Measurements from ENCODE around the gene ST8SIA6.
"Not testable (repeated sequence)": the region's sequence is repeated elsewhere in the genome, so short reads cannot be mapped to it uniquely, and the experiment has no call there.

Gene ST8SIA6

GRCh38 chr10:17340144-17340829 lies 114.1 kb downstream of the ST8SIA6 start:
- no peak for DNase-seq

- DNase-seq: no peak
Observed at GRCh38 chr10:17335065-17335464, 119.3 kb downstream of the ST8SIA6 start.

GRCh38 chr10:17330501-17330900 lies 123.9 kb downstream of the ST8SIA6 start:
- DNase-seq: no peak

- no peak for DNase-seq
Observed at GRCh38 chr10:17326377-17326776, 128.0 kb downstream of the ST8SIA6 start.

GRCh38 chr10:17321957-17322356 lies 132.4 kb downstream of the ST8SIA6 start:
- DNase-seq: not testable (repeated sequence)

GRCh38 chr10:17316488-17317170 lies 137.8 kb downstream of the ST8SIA6 start:
- no peak for DNase-seq

GRCh38 chr10:17309435-17309834 lies 145.0 kb downstream of the ST8SIA6 start:
- no peak for DNase-seq

- DNase-seq: no peak
Observed at GRCh38 chr10:17307123-17307522, 147.3 kb downstream of the ST8SIA6 start.

- DNase-seq: no peak
Observed at GRCh38 chr10:17292375-17292774, 162.0 kb downstream of the ST8SIA6 start.

GRCh38 chr10:17290226-17290625 lies 164.2 kb downstream of the ST8SIA6 start:
- DNase-seq: no peak

- DNase-seq: no peak
Observed at GRCh38 chr10:17289763-17290162, 164.6 kb downstream of the ST8SIA6 start.

GRCh38 chr10:17286562-17287550 lies 167.5 kb downstream of the ST8SIA6 start:
- DNase-seq: no peak

- no peak for DNase-seq
Observed at GRCh38 chr10:17282311-17282710, 172.1 kb downstream of the ST8SIA6 start.

- no peak for DNase-seq
Observed at GRCh38 chr10:17278607-17279240, 175.7 kb downstream of the ST8SIA6 start.

GRCh38 chr10:17276756-17277424 lies 177.5 kb downstream of the ST8SIA6 start:
- no peak for DNase-seq

- no peak for DNase-seq
Observed at GRCh38 chr10:17273403-17273802, 181.0 kb downstream of the ST8SIA6 start.

- DNase-seq: no peak
Observed at GRCh38 chr10:17272648-17273047, 181.7 kb downstream of the ST8SIA6 start.

Measured in T-helper 9 cell (primary cell).